IMR-90 (cell line): ENCODE measurements around the gene HOXA3. TPM values are rescaled to one million over a fixed set of nuclear protein-coding genes. Genes with fewer than 3 reads are reported as not detected.

Experiments used
- ATAC-seq: fragments of 200-7000 bp; cut with Tn5 transposase; 2 replicates; pipeline ENCODE4 v1.9.1; 2020; ENCODE audit warnings: low read depth, mild to moderate bottlenecking, moderate library complexity
- BruUV-seq: library from RNA; stranded (reverse); fragments of 400-500 nt; replicated peaks from 2 replicates; lab custom pipeline; 2021; lab: Mats Ljungman, UMichigan
- CTCF ChIA-PET: fragments of 300-600 bp; formaldehyde crosslinking; extraction: SDS; loops from one replicate; lab custom pipeline; 2021; ENCODE audit warnings: antibody characterized with exemption; lab: Yijun Ruan, JAX
- POLR2A ChIA-PET: fragments of 300-600 bp; sonication (Branson Sonifier 250); formaldehyde crosslinking; loops from one replicate; lab custom pipeline; 2022; ENCODE audit warnings: antibody characterized with exemption; ENCODE audit not compliant: unreplicated experiment; lab: Charles Lee
- DNase-seq: peaks from one replicate; pipeline ENCODE4 v3.0.0; 2013
- H2AFZ ChIP-seq: replicated peaks from 2 replicates; pipeline ENCODE3; 2013; ENCODE audit warnings: low read length, mild to moderate bottlenecking; ENCODE audit not compliant: poor library complexity
- H2AK5ac ChIP-seq: 2 replicates; pipeline ENCODE4 v1.6.1; 2013; ENCODE audit warnings: low read depth, low read length, inconsistent platforms
- H2AK9ac ChIP-seq: replicated peaks from 2 replicates; pipeline ENCODE3; 2013; ENCODE audit warnings: mild to moderate bottlenecking, low read depth, low read length, moderate library complexity; ENCODE audit not compliant: poor library complexity
- H2BK120ac ChIP-seq: 2 replicates; pipeline ENCODE4 v1.6.1; 2013; ENCODE audit warnings: low read depth, low read length, inconsistent platforms
- H2BK15ac ChIP-seq: 3 replicates; pipeline ENCODE4 v1.6.1; 2013; ENCODE audit warnings: low read depth, low read length, inconsistent platforms
- H2BK20ac ChIP-seq: 2 replicates; pipeline ENCODE4 v1.6.1; 2013; ENCODE audit warnings: low read depth, mild to moderate bottlenecking, inconsistent platforms, low read length, moderate library complexity
- H2BK5ac ChIP-seq: 2 replicates; pipeline ENCODE4 v1.6.1; 2013; ENCODE audit warnings: mild to moderate bottlenecking, low read depth, low read length, inconsistent platforms; ENCODE audit not compliant: poor library complexity, severe bottlenecking
- H3K14ac ChIP-seq: replicated peaks from 2 replicates; pipeline ENCODE4 v1.6.1; 2013; ENCODE audit warnings: low read depth, low read length, inconsistent platforms
- H3K18ac ChIP-seq: 2 replicates; pipeline ENCODE4 v1.6.1; 2013; ENCODE audit warnings: low read depth, low read length, control low read depth
- H3K23ac ChIP-seq: 2 replicates; pipeline ENCODE4 v1.6.1; 2013; ENCODE audit warnings: low read depth, low read length, inconsistent platforms
- H3K27ac ChIP-seq: 2 replicates; pipeline ENCODE4 v1.5.1; 2013; ENCODE audit warnings: mild to moderate bottlenecking, control low read depth, low read length; ENCODE audit not compliant: insufficient read depth
- H3K27me3 ChIP-seq: 2 replicates; pipeline ENCODE4 v1.6.1; 2013; ENCODE audit warnings: low read length; ENCODE audit not compliant: control insufficient read depth, insufficient read depth
- H3K36me3 ChIP-seq: 2 replicates; pipeline ENCODE4 v1.6.1; 2013; ENCODE audit warnings: low read length, mixed read lengths; ENCODE audit not compliant: control insufficient read depth, insufficient read depth
- H3K4ac ChIP-seq: 2 replicates; pipeline ENCODE4 v1.6.1; 2013; ENCODE audit warnings: low read depth, low read length, inconsistent platforms
- H3K4me1 ChIP-seq: 2 replicates; pipeline ENCODE4 v1.6.1; 2013; ENCODE audit warnings: low read length, mixed read lengths; ENCODE audit not compliant: control insufficient read depth, insufficient read depth
- H3K4me2 ChIP-seq: 2 replicates; pipeline ENCODE4 v1.6.1; 2013; ENCODE audit warnings: low read depth, mild to moderate bottlenecking, control low read depth, low read length, moderate library complexity
- H3K4me3 ChIP-seq: 2 replicates; pipeline ENCODE4 v1.5.1; 2013; ENCODE audit warnings: low read depth, mild to moderate bottlenecking, control low read depth, low read length, moderate library complexity; ENCODE audit not compliant: insufficient read depth
- H3K56ac ChIP-seq: 2 replicates; pipeline ENCODE4 v1.6.1; 2013; ENCODE audit warnings: low read length, inconsistent platforms; ENCODE audit not compliant: insufficient read depth; ENCODE audit errors: extremely low read depth
- H3K79me1 ChIP-seq, 2 experiments: 2 replicates each; pipeline ENCODE4 v1.6.1; 2013; ENCODE audit warnings: low read length in 2 of 2, inconsistent platforms in 1 of 2, low read depth in 1 of 2
- H3K9ac ChIP-seq: 2 replicates; pipeline ENCODE4 v1.6.1; 2013; ENCODE audit warnings: low read depth, low read length, control low read depth
- H3K9me1 ChIP-seq: 2 replicates; pipeline ENCODE4 v1.6.1; 2013; ENCODE audit warnings: low read length, inconsistent platforms; ENCODE audit not compliant: insufficient read depth
- H3K9me3 ChIP-seq: 2 replicates; pipeline ENCODE4 v1.6.1; 2013; ENCODE audit warnings: low read length; ENCODE audit not compliant: control insufficient read depth, insufficient read depth
- H4K20me1 ChIP-seq: 2 replicates; pipeline ENCODE4 v1.6.1; 2013; ENCODE audit warnings: low read length, inconsistent platforms; ENCODE audit not compliant: insufficient read depth
- H4K5ac ChIP-seq: 2 replicates; pipeline ENCODE4 v1.6.1; 2013; ENCODE audit warnings: mild to moderate bottlenecking, low read depth, low read length, control low read depth
- H4K8ac ChIP-seq, 2 experiments: 2 replicates each; pipeline ENCODE4 v1.6.1; 2013; ENCODE audit warnings: low read depth in 2 of 2, low read length in 2 of 2, control low read depth in 1 of 2, inconsistent platforms in 1 of 2
- H4K91ac ChIP-seq: 2 replicates; pipeline ENCODE4 v1.6.1; 2013; ENCODE audit warnings: low read depth, low read length, inconsistent platforms; ENCODE audit not compliant: insufficient read depth
- BHLHE40 ChIP-seq: fragments of 150-350 bp; IDR thresholded peaks from 2 replicates; pipeline ENCODE4 v1.6.1; 2016; ENCODE audit warnings: mild to moderate bottlenecking, low read depth, low read length
- CEBPB ChIP-seq: IDR thresholded peaks from 2 replicates; pipeline ENCODE4 v1.6.1; 2012; ENCODE audit warnings: low read depth, low read length, improper control_type of control experiment
- ELK1 ChIP-seq: fragments of 150-350 bp; IDR thresholded peaks from 2 replicates; pipeline ENCODE4 v1.6.1; 2016; ENCODE audit warnings: low read depth, mild to moderate bottlenecking, low read length, moderate library complexity, borderline replicate concordance
- FOS ChIP-seq: fragments of 150-350 bp; IDR thresholded peaks from 2 replicates; pipeline ENCODE4 v1.6.1; 2016; ENCODE audit warnings: low read depth, low read length
- MAFK ChIP-seq: IDR thresholded peaks from 2 replicates; pipeline ENCODE4 v1.6.1; 2012; ENCODE audit warnings: low read depth, low read length, improper control_type of control experiment
- MAZ ChIP-seq: IDR thresholded peaks from 2 replicates; pipeline ENCODE4 v1.6.1; 2012; ENCODE audit warnings: low read depth, mild to moderate bottlenecking, low read length, improper control_type of control experiment, moderate library complexity, borderline replicate concordance
- MXI1 ChIP-seq: IDR thresholded peaks from 2 replicates; pipeline ENCODE4 v1.6.1; 2012; ENCODE audit warnings: low read depth, mild to moderate bottlenecking, low read length, moderate library complexity, borderline replicate concordance
- NFE2L2 ChIP-seq: fragments of 150-350 bp; IDR thresholded peaks from 2 replicates; pipeline ENCODE4 v1.6.1; 2016; ENCODE audit warnings: low read depth, mild to moderate bottlenecking, low read length
- POLR2A ChIP-seq: IDR thresholded peaks from 2 replicates; pipeline ENCODE4 v1.6.1; 2012; ENCODE audit warnings: mild to moderate bottlenecking, low read depth, low read length
- RAD21 ChIP-seq: IDR thresholded peaks from 2 replicates; pipeline ENCODE4 v1.6.1; 2012; ENCODE audit warnings: low read length, improper control_type of control experiment
- RCOR1 ChIP-seq: IDR thresholded peaks from 2 replicates; pipeline ENCODE4 v1.6.1; 2012; ENCODE audit warnings: mild to moderate bottlenecking, low read length, improper control_type of control experiment; ENCODE audit not compliant: insufficient replicate concordance
- RFX5 ChIP-seq: IDR thresholded peaks from 2 replicates; pipeline ENCODE4 v1.8.0; 2012; ENCODE audit warnings: low read depth, mild to moderate bottlenecking, low read length, moderate library complexity
- SMC3 ChIP-seq: fragments of 150-350 bp; IDR thresholded peaks from 2 replicates; pipeline ENCODE4 v1.6.1; 2016; ENCODE audit warnings: low read depth, mild to moderate bottlenecking, antibody characterized with exemption, low read length, moderate library complexity
- WGBS, 2 experiments: methylation state at CpG; one replicate each; pipeline versions ENCODE4 v1.1.5 to v1.1.7; 2013; ENCODE audit warnings: missing lambda C conversion rate in 2 of 2; ENCODE audit not compliant: insufficient read length in 1 of 2; ENCODE audit errors: extremely low coverage in 2 of 2; 5-methylcytosine and 5-hydroxymethylcytosine counted together
- dilution Hi-C: fragments of 300-500 bp; cut with HindIII; formaldehyde crosslinking; loops from one replicate; pipeline ENCODE4 v1.14.3; 2018; ENCODE audit warnings: low sequenced_read_pairs; ENCODE audit not compliant: unreplicated experiment
- in situ Hi-C: fragments of 300-500 bp; cut with MboI; formaldehyde crosslinking; loops from 3 replicates; pipeline ENCODE4 v1.14.3; 2019; ENCODE audit warnings: low sequenced_read_pairs, inconsistent platforms, mixed read lengths
- intact Hi-C: fragments of 100-400 bp; cut with micrococcal nuclease; formaldehyde crosslinking; loops from 2 replicates; pipeline ENCODE4 v1.10.0; 2022
- polyA plus RNA-seq, 3 experiments: library from polyadenylated mRNA; depleted of rRNA; stranded (reverse); fragments of >200 nt; gene quantifications; 2 replicates each; pipeline ENCODE4 v1.2.3, GENCODE V29; 2012; ENCODE audit warnings: low replicate concordance in 1 of 3
- total RNA-seq: library from RNA; depleted of rRNA; stranded (reverse); fragments of >200 nt; gene quantifications from 2 replicates; pipeline ENCODE4 v1.2.3, GENCODE V29; 2012
- TF ChIP-seq, protein P1 (sequence below): fragments of 150-350 bp; IDR thresholded peaks from 2 replicates; pipeline ENCODE4 v1.6.1; 2017; ENCODE audit warnings: mild to moderate bottlenecking, antibody characterized with exemption, low read length, low read depth

The HOXA3 gene
- total and polyA plus RNA-seq, 2 of the 4 experiments (the other 2 are of a cell fraction): 0.90 to 5.4 TPM

DNA sequence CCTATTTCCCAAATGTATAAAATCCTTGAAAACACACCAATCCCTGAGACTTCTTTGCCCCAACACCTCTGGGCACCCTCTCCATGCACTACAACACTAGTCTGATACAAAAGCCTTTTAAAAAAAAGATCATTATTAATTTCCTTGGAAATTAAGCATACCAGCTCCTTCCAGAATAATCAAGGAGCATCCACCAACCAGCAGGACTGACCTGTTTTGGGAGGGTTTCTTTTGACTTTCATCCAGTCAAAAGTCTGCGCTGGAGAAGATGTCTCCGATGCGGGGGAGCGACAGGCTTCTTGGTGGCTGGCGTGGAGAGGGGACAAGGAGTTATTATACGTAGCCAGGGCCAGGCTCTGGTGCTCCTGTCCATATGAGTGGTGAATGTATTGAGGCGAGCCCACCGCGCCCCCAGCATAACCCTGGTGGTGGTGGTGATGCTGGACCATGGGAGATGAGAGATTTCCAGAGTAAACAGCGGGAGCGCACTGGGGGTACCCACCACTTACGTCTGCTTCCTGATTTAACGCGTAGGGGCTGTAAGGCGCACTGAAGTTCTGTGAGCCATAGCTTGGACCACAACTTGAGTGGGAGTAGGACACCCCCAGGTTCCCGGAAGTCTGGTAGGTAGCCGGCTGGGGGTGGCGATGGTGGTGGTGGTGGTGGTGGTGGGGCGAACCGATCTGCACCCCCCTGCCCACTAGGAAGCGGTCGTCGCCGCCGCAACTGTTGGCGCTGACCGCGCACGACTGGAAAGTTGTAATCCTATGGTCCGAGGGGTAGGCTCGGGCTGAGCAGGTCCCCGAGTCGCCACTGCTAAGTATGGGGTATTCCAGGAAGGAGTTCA lies 57.1 kb downstream of the HOXA3 start:
- Histone ChIP-seq H2BK20ac (peak overlapping the region; percentile 61; the same call in 1 of the 2 replicates), H2AFZ (peak overlapping the region; percentile 95), H3K27me3 (0 out of 2 replicates have a peak, but pooled peaks cover 2% of the 10 kb centered on the region), H3K18ac (peak overlapping the region; percentile 33; the same call in 1 of the 2 replicates), H3K9me1 (no peaks in the 10 kb centered on the region), H2BK120ac (peak overlapping the region; percentile 80), H3K79me1 (peaks cover 10 to 16% of the 10 kb centered on the region in 2 experiments; a peak in 3 of 4 replicates), H3K9ac (peak overlapping the region; percentile 61), H4K8ac (peak overlapping the region; percentile 56 to 62; a peak in 3 of 4 replicates), H3K14ac (peak overlapping the region; percentile 25; the same call in 1 of the 2 replicates), H3K27ac (peak overlapping the region; percentile 37), H3K4me3 (peak overlapping the region; percentile 92), H2AK5ac (peak overlapping the region; percentile 66; the same call in 1 of the 2 replicates), H2AK9ac (peak overlapping the region; percentile 70), H3K4me2 (peak overlapping the region; percentile 91), H3K56ac (no peak overlapping the region), H3K9me3 (no peaks in the 10 kb centered on the region), H3K23ac (peak overlapping the region; percentile 54), H4K91ac (peak overlapping the region; percentile 14; the same call in 1 of the 2 replicates), H3K4ac (peak overlapping the region; percentile 74), H2BK15ac (0 out of 3 replicates have a peak overlapping the region, but pooled peaks have one; percentile 18), H4K20me1 (peaks cover 13% of the 10 kb centered on the region), H3K4me1 (no peaks in the 10 kb centered on the region), H3K36me3 (peaks cover 5% of the 10 kb centered on the region), H2BK5ac (peak overlapping the region; percentile 9), H4K5ac (0 out of 2 replicates have a peak overlapping the region, but pooled peaks have one; percentile 26)
- intact Hi-C loops (no loop called here), dilution Hi-C loops (no loop called here), in situ Hi-C loops (no loop called here)
- ChIA-PET CTCF (no interaction called here), POLR2A (no interaction called here)
- ATAC-seq (no peak), DNase-seq (peak; percentile 16)
- WGBS, 2 experiments: 22% methylated on average over 16 of the region's 33 CpGs; no CpG with 5 or more reads in 1 of the 2 experiments
- BruUV-seq: no TSS peak
- TF ChIP-seq MXI1 (no peak), POLR2A (no peak), RAD21 (no peak), RFX5 (no peak), BHLHE40 (no peak), CEBPB (no peak), SMC3 (no peak), RCOR1 (no peak), ELK1 (no peak), MAFK (no peak), MAZ (no peak), FOS (no peak), NFE2L2 (no peak)
- TF ChIP-seq, protein P1, sequence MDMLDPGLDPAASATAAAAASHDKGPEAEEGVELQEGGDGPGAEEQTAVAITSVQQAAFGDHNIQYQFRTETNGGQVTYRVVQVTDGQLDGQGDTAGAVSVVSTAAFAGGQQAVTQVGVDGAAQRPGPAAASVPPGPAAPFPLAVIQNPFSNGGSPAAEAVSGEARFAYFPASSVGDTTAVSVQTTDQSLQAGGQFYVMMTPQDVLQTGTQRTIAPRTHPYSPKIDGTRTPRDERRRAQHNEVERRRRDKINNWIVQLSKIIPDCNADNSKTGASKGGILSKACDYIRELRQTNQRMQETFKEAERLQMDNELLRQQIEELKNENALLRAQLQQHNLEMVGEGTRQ: no peak
